Left lung (tissue), 10 donors: Measurements from ENCODE around the gene FNDC10. TPM values are rescaled to one million over a fixed set of nuclear protein-coding genes. Genes with fewer than 3 reads are reported as not detected.
A peak's percentile ranks its signal among the peaks of the same experiment; 100 is the strongest.

ENCODE experiments used
- ATAC-seq: fragments of 200-7000 bp; cut with Tn5 transposase; one replicate; pipeline ENCODE4 v1.9.1; 2020; ENCODE audit warnings: moderate library complexity
- DNase-seq, 4 donors: peaks; one replicate each; pipeline ENCODE4 v3.0.0-alpha.2; 2013 to 2020
- H3K27ac ChIP-seq, 2 donors: fragments of 200-600 bp; sonication (generic) in 1 of 2; one replicate each; pipeline versions ENCODE4 v1.5.0 to v1.8.0; 2020 to 2021
- H3K27me3 ChIP-seq, 2 donors: fragments of 200-600 bp; sonication (generic) in 1 of 2; one replicate each; pipeline versions ENCODE4 v1.5.0 to v1.8.0; 2020 to 2021
- H3K36me3 ChIP-seq, 2 donors: fragments of 200-600 bp; sonication (generic) in 1 of 2; one replicate each; pipeline versions ENCODE4 v1.5.0 to v1.8.0; 2020 to 2021
- H3K4me1 ChIP-seq, 2 donors: fragments of 200-600 bp; one replicate each; pipeline ENCODE4 v1.8.0; 2021
- H3K4me3 ChIP-seq, 2 donors: fragments of 200-600 bp; sonication (generic) in 1 of 2; one replicate each; pipeline versions ENCODE4 v1.5.0 to v1.8.0; 2020 to 2021; ENCODE audit warnings: mild to moderate bottlenecking in 1 of 2
- H3K9me3 ChIP-seq, 2 donors: fragments of 200-600 bp; sonication (generic) in 1 of 2; one replicate each; pipeline versions ENCODE4 v1.5.0 to v1.8.0; 2020 to 2021
- intact Hi-C, 2 donors: fragments of 100-400 bp; cut with DNase I; formaldehyde crosslinking; loops; one replicate each; pipeline versions ENCODE4 v1.11.2 to v1.14.2; 2022
- polyA plus RNA-seq, 6 donors: library from polyadenylated mRNA; unstranded; fragments of 120-200 nt; gene quantifications; one replicate each; pipeline ENCODE4 v1.2.1, GENCODE V29; 2013; ENCODE audit not compliant: insufficient read length in 6 of 6
- total RNA-seq, 2 donors: library from RNA; stranded (reverse); fragmentation: NEBNext Ultra II Directional; extraction: Animal tissue kit (Norgen Biotek cat#: 25700); gene quantifications; one replicate each; pipeline ENCODE4 v1.2.1, GENCODE V29; 2021
- TF ChIP-seq, protein P1 (sequence below), 2 donors: fragments of 200-600 bp; sonication (generic) in 1 of 2; IDR thresholded peaks; one replicate each; pipeline versions ENCODE4 v1.5.0 to v1.8.0; 2021; ENCODE audit warnings: antibody characterized with exemption in 2 of 2
- donor health status: DM: no; HTN: yes; CAD: no.
- donor health status: DM: no; HTN: no; CAD: no.

Gene FNDC10
- total and polyA plus RNA-seq, 8 donors, result 1.2 to 12.2 (median 2.3) TPM

DNA sequence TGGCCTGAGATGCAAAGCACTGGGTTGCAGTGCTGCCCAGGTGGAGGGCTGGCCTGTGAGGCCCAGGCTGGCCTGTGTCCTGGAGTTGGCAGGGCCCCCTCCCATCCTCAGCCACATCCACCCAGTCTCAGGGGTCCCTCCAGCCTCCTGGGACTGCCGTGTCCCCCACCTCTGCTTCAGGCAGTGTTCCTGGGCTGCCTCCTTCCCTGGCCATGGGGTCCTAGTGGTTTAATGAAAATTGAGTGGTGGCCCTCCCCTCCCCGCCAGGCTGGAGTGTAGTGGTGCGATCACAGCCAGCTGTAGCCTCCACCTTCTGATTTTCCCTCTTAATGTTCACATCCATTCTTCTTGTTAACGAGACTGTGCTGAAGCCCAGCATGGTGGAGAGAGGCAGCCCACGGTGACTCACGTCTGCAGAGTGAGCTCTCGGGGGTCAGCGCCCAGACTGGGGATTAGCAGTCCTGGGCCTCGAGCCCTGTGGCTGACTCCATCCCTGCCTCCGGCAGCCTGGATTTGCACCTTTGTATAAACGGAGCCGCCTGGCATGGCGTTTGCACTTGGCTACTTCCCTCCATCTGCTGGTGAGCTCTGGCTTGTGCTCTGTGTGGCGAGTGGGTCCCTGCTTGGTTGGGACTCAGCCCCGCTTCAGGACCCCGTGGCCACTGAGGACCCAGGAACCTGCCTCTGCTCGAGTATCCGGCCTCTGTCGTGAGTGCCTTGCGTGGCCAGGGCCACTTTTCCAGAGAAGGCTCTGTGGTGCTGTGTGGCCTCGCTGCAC, 22.3 kb upstream of the FNDC10 start:
- H3K9me3 ChIP-seq, result no peaks in the 10 kb centered on the region
- intact Hi-C loops, result no loop called here
- no peak overlapping the region for H3K4me3 ChIP-seq
- H3K36me3 ChIP-seq, result peaks cover 0 to 14% of the 10 kb centered on the region in 2 donors
- peak in 1 of 4 donors; percentile 61 for DNase-seq
- H3K27me3 ChIP-seq, result no peaks in the 10 kb centered on the region
- no peak overlapping the region for H3K27ac ChIP-seq
- TF ChIP-seq, protein P1, sequence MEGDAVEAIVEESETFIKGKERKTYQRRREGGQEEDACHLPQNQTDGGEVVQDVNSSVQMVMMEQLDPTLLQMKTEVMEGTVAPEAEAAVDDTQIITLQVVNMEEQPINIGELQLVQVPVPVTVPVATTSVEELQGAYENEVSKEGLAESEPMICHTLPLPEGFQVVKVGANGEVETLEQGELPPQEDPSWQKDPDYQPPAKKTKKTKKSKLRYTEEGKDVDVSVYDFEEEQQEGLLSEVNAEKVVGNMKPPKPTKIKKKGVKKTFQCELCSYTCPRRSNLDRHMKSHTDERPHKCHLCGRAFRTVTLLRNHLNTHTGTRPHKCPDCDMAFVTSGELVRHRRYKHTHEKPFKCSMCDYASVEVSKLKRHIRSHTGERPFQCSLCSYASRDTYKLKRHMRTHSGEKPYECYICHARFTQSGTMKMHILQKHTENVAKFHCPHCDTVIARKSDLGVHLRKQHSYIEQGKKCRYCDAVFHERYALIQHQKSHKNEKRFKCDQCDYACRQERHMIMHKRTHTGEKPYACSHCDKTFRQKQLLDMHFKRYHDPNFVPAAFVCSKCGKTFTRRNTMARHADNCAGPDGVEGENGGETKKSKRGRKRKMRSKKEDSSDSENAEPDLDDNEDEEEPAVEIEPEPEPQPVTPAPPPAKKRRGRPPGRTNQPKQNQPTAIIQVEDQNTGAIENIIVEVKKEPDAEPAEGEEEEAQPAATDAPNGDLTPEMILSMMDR (IDR thresholded peaks at IDR 0.05), result no peak
- H3K4me1 ChIP-seq, result peaks cover 0 to 5% of the 10 kb centered on the region in 2 donors
- ATAC-seq, result no peak

DNA sequence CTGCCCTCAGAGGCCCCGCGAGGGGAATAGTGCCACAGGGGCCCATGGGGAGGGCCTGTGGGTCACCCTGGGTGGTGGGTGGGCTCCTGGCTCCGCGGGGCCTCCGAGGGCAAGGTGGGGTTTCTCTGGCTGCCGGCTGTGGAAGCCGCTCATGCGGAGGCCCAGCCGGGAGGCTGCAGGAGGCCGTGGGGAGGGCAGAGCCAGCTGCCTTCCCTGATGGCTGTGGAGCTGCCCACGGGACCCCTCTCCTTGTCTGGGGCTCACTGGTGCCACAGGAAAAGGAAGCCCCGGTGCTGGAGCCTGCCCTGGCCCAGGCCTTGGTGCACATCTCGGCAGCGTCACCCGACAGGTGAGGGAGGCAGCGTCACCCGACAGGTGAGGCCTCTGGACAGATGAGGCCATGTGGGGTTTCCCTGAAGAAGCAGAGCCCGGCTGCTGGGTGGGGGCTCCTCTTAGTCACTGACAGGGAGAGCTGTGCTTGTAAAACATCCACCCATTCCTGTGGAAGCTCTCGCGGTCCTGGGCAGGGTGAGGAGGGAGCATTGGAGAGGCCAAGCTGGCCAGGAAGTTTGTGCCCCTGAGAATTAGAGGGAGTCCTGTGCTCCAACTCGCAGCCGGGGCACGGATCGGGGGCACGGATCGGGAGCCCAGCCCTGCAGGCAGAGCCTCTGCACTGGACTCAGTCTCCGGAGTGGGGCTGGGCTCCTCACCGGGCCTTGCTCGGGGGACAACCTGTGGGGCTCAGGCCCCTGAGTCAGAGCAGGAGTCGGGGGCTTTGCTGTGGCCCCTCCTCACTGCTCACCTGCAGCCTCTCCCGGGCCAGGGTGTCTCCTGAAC, 21.5 kb upstream of the FNDC10 start:
- no peak overlapping the region for H3K27ac ChIP-seq
- DNase-seq (peak in 1 of 4 donors; percentile 75), ATAC-seq (no peak)
- H3K4me1 ChIP-seq, result peaks cover 8 to 13% of the 10 kb centered on the region in 2 donors
- TF ChIP-seq, protein P1 (IDR thresholded peaks at IDR 0.05), result no peak
- H3K4me3 ChIP-seq, result no peak overlapping the region
- H3K9me3 ChIP-seq, result no peaks in the 10 kb centered on the region
- peaks cover 0 to 14% of the 10 kb centered on the region in 2 donors for H3K36me3 ChIP-seq
- intact Hi-C loops, result no loop called here
- H3K27me3 ChIP-seq, result no peaks in the 10 kb centered on the region

DNA sequence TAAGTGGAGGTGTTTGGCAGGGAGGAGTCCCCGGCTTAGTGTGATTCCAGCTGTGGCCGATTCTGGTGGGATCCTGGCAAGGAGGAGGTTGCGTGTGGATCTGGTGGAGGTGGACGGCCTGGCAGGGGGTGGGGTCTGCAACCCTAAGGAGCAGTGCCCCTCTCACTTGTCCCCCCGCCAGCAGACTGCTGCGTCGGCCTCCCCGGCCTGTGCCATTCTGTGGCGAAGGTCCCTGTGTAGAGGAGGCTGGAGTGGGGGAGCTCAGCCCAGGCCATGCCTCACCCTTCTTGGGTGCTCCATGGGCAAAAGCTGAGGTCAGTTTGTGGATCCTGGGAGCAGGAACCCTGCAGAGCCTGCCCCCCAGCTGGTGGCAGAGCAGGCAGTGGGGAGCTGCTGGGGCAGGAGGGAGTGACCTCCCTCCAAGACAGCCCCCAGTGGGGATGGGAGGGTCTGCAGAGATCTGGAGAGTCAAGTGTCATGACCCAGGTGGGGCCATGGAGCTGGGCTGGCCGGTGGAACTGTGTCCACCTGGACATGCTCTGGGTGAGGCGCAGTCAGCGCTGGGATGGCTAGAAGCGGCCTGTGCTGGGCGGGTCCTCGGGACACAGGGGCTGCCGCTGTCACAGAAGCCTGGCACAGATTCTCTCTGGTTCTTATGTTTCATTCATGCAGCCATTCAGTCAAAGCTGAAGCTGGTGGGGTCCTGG, 20.7 kb upstream of the FNDC10 start:
- Histone ChIP-seq H3K27me3 (no peaks in the 10 kb centered on the region), H3K9me3 (no peaks in the 10 kb centered on the region), H3K27ac (no peak overlapping the region), H3K36me3 (peaks cover 0 to 14% of the 10 kb centered on the region in 2 donors), H3K4me3 (no peak overlapping the region), H3K4me1 (peaks cover 9 to 15% of the 10 kb centered on the region in 2 donors)
- peak in 1 of 4 donors; percentile 69 for DNase-seq
- intact Hi-C loops, result no loop called here
- no peak for ATAC-seq
- TF ChIP-seq, protein P1 (IDR thresholded peaks at IDR 0.05), result no peak

DNA sequence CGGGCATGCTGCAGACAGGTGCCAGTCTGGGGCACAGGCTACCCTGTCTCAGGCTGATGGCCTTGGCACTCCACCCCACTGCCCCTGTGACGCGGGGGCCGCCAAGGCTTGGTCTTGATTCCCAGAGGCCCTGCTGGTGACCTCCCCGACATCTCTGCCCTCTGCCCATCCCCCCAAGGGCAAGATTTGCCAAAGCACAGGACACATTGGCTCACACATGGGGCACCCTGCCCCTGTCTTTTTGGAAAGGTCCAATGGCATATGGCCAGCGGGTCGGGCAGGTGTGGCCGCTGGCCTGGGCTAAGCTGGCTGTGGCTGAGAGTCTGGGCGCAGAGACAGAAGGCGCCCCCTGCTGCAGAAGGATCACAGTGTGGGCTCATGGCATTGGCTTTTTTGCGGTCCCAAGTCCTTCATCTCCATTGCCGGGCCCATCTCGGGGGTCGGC, 20.0 kb upstream of the FNDC10 start:
- H3K4me1 ChIP-seq, result peaks cover 9 to 16% of the 10 kb centered on the region in 2 donors
- H3K27me3 ChIP-seq, result no peaks in the 10 kb centered on the region
- DNase-seq (peak in 1 of 4 donors; percentile 61), ATAC-seq (no peak)
- H3K9me3 ChIP-seq, result no peaks in the 10 kb centered on the region
- intact Hi-C loops, result no loop called here
- H3K27ac ChIP-seq, result no peak overlapping the region
- TF ChIP-seq, protein P1 (IDR thresholded peaks at IDR 0.05), result no peak
- no peak overlapping the region for H3K4me3 ChIP-seq
- H3K36me3 ChIP-seq, result peaks cover 0 to 14% of the 10 kb centered on the region in 2 donors
